ENCODE results near the gene RETSAT. TPM values are rescaled to one million over a fixed set of nuclear protein-coding genes. Genes with fewer than 3 reads are reported as not detected.

RETSAT gene
- total RNA-seq, 3 donors from 2014 or later: 154 to 378 (median 278) TPM

DNA sequence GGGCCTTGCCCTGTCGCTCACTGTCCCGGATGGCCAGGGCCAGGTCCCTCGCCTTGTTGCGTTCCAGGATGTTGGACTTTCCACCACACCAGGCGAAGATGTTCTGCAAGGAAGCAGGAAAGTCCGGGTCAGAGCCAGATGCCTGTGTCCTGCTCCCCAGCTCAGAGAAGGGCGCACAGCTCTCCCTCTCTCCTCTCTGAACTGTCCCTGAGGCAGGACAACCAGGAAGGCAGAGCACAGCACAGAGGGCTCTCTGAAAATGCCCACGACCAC is 44.8 kb upstream of the RETSAT start:
- no peak overlapping the region for H3K4me3 ChIP-seq
- intact Hi-C loops (cut with DNase I, micrococcal nuclease): no loop called here
- ATAC-seq (no peak), DNase-seq (no peak)
- H3K36me3 ChIP-seq (ENCODE audit: low read depth): no peaks in the 10 kb centered on the region
- TF ChIP-seq, protein P1, sequence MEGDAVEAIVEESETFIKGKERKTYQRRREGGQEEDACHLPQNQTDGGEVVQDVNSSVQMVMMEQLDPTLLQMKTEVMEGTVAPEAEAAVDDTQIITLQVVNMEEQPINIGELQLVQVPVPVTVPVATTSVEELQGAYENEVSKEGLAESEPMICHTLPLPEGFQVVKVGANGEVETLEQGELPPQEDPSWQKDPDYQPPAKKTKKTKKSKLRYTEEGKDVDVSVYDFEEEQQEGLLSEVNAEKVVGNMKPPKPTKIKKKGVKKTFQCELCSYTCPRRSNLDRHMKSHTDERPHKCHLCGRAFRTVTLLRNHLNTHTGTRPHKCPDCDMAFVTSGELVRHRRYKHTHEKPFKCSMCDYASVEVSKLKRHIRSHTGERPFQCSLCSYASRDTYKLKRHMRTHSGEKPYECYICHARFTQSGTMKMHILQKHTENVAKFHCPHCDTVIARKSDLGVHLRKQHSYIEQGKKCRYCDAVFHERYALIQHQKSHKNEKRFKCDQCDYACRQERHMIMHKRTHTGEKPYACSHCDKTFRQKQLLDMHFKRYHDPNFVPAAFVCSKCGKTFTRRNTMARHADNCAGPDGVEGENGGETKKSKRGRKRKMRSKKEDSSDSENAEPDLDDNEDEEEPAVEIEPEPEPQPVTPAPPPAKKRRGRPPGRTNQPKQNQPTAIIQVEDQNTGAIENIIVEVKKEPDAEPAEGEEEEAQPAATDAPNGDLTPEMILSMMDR (IDR thresholded peaks at IDR 0.05): no peak
- H3K4me1 ChIP-seq (ENCODE audit: low read depth): no peaks in the 10 kb centered on the region
- H3K9me3 ChIP-seq: peaks cover 4% of the 10 kb centered on the region

DNA sequence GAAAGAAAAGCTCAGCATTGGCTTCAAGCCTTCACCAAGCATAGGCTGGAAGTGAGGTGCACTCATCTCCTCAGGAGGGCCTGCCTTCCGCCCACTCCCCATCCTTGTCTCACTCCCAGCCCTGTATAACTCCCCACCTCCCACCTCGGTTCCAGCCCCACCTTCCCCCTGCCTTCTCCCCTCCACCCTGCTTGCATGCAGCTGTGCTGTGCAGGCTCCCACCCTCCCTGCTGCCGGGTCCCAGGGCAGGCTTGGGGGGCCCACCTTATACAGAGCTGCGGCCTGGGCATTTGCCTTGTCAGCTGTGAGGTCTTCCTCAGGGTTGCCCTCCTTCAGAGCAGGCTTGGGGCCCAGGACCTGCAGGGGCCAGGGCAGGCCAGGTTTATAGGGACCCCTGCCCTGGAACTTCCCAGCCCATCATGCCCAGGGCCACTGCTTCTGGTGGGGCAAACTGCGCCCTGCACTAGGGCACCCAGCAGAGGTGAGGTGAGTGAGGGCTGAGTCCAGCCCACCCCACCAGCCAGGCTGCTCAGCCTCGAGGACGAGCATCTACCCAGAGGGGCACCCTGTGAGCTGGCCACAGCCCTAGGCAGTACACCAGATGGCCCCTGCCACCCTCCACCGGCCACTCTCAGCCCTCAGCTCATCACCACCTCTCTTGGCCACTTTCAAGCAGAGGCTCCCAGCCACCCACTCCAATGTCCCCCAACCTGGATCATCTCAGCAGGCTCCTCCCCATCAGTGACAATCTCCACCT is 44.3 kb upstream of the RETSAT start:
- Histone ChIP-seq H3K4me3 (no peak overlapping the region), H3K9me3 (no peaks in the 10 kb centered on the region), H3K4me1 (ENCODE audit: low read depth) (no peaks in the 10 kb centered on the region), H3K36me3 (ENCODE audit: low read depth) (no peaks in the 10 kb centered on the region)
- TF ChIP-seq, protein P1 (IDR thresholded peaks at IDR 0.05): no peak
- ATAC-seq: no peak
- intact Hi-C loops (cut with DNase I, micrococcal nuclease): no loop called here
- DNase-seq: no peak

DNA sequence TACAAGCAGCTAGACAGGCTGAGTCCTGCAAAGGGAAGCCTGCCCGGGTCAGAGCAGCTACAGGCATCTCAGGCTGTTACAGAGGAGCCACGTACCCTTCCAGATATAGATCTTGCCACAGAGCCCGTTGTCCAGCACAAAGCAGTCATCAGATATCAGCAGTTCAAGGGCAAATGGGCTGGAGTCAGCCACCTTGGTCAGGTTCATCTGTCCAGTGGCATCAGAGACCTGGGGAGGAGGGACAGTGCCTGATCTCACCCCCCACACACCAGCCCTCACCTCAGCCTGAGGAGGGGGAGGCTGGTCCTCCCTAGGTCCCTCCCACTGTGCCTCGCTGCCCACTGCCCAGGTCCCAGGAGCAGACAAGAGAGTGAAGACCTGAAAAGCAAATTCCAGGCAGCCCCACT is 43.6 kb upstream of the RETSAT start:
- TF ChIP-seq, protein P1 (IDR thresholded peaks at IDR 0.05): no peak
- H3K4me1 ChIP-seq (ENCODE audit: low read depth): no peaks in the 10 kb centered on the region
- DNase-seq: no peak
- H3K36me3 ChIP-seq (ENCODE audit: low read depth): no peaks in the 10 kb centered on the region
- no peak for ATAC-seq
- intact Hi-C loops (cut with DNase I, micrococcal nuclease): no loop called here
- no peaks in the 10 kb centered on the region for H3K9me3 ChIP-seq
- no peak overlapping the region for H3K4me3 ChIP-seq

- intact Hi-C loops (cut with DNase I, micrococcal nuclease): no loop called here
- DNase-seq: no peak
- H3K9me3 ChIP-seq: no peaks in the 10 kb centered on the region
- no peaks in the 10 kb centered on the region for H3K36me3 ChIP-seq (ENCODE audit: low read depth)
- H3K4me3 ChIP-seq: no peak overlapping the region
- H3K4me1 ChIP-seq (ENCODE audit: low read depth): peaks cover 6% of the 10 kb centered on the region
- ATAC-seq: no peak
- TF ChIP-seq, protein P1 (IDR thresholded peaks at IDR 0.05): no peak
Measured at GRCh38 chr2:85396531-85397470, 42.5 kb upstream of the RETSAT start.

DNA sequence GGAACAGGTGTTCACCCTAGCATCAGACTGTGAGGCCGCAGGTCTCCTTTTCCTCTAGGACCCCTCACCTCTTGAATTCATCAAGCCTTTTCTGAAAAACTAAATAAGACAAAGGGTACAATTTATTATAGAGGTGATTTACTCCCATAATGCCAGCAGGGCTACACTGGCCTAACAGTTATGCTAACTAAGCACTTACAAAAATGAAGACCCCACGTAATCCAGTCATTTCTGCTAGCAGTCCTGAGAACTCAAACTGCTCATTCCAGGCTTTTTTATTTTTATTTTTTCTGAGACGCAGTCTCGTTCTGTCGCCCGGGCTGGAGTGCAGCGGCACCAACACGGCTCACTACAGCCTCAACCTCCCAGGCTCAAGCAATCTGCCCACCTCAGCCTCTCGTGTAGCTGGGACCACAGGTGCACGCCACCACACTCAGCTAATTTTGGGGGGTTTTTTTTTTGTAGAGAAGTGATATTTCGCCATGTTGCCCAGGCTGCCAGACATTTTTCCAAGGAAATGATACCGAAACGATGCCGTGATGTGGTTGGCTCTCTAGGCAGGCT is 41.7 kb upstream of the RETSAT start:
- DNase-seq (no peak), ATAC-seq (no peak)
- TF ChIP-seq, protein P1 (IDR thresholded peaks at IDR 0.05): no peak
- Histone ChIP-seq H3K9me3 (no peaks in the 10 kb centered on the region), H3K4me1 (ENCODE audit: low read depth) (peaks cover 6% of the 10 kb centered on the region), H3K4me3 (no peak overlapping the region), H3K36me3 (ENCODE audit: low read depth) (no peaks in the 10 kb centered on the region)
- intact Hi-C loops (cut with DNase I, micrococcal nuclease): no loop called here
